Activated CD8-positive, alpha-beta memory T cell treated with anti-CD3 and anti-CD28 coated beads for 24 hours (primary cell): ENCODE results near the gene OR52E5.

Source experiments
- DNase-seq: peaks from one replicate; pipeline ENCODE4 v3.0.0-alpha.2; 2020

OR52E5 gene

DNA sequence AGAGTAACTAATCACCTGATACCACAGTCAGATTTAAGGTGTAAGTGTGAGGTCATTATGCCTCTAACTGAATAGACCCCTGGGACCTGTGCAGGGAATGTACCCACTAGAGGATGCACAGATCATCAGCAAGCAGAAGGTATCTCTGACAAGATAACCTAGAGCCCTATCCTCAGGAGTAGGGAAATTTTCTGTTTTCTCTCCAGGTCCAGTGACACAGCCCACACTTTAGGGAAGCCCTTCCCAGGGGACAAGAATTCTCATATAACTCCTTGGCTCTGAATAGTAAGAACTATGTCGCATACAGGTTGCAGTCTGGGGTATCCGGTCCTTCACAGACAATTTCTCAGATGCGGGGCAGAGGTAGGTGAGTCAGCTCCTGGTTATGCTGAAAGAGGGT is at the start of gene OR52E5:
Gene OR52E5 (plus strand): TSS at position 301 of the 400 bp plus-strand sequence. CDS start 7,569 bp downstream, outside the sequence.
- no peak for DNase-seq

GRCh38 chr11:5846701-5847100 is 46.3 kb upstream of the OR52E5 start:
- no peak for DNase-seq

DNA sequence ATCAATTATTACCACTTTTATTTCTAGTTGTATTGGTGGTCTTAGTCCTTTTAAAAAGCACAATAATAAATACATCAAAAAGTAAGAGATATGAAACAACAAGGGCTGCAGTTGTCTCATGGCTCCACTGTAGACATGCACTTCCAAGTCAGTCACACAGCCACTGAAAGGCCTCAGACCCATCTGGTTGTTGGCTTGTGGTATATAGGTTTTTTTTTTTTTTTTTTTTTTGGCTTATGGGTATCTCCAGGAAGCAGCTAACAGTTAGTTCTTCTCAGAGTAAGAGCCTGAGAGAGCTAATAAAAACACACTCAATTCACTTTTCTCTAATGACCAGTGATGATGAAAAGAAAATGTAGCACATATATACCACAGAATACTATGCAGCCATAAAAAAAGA is 45.3 kb upstream of the OR52E5 start:
- no peak for DNase-seq

- no peak for DNase-seq
Observed at GRCh38 chr11:5851002-5851401, 42.0 kb upstream of the OR52E5 start.

DNA sequence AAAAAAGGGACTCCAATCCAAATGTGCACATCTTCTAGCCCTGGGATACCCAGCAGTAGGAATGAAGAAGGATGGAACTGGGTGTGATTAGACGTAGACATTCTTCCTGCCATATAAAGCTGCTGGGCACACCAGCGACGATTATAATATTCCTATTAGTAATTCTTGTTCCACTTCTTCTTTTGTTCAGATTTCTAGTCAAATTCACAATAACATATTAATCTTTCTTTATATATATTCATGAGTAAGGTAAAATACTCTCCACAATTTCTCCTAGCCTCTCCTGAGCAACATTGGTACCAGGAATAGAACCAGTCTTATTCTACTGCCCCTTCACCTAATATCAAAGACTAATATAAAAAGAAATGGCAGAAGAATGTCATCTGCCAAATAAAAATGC is 35.4 kb upstream of the OR52E5 start, which contains the start of gene OR52E8:
Gene OR52E8 (minus strand): TSS at position 101 of the 400 bp plus-strand sequence. CDS start 0 bp downstream, at position 101.
- DNase-seq, result no peak

GRCh38 chr11:5865826-5866225 is 27.2 kb upstream of the OR52E5 start:
- DNase-seq, result no peak

GRCh38 chr11:5878564-5878963 is 14.4 kb upstream of the OR52E5 start:
- DNase-seq, result no peak

- DNase-seq, result no peak
Observed at GRCh38 chr11:5880329-5880728, 12.7 kb upstream of the OR52E5 start, which contains the start of gene OR52E4. Gene OR52E4 (plus strand): TSS chr11:5880629. CDS start chr11:5884293, 3,664 bp downstream.

DNA sequence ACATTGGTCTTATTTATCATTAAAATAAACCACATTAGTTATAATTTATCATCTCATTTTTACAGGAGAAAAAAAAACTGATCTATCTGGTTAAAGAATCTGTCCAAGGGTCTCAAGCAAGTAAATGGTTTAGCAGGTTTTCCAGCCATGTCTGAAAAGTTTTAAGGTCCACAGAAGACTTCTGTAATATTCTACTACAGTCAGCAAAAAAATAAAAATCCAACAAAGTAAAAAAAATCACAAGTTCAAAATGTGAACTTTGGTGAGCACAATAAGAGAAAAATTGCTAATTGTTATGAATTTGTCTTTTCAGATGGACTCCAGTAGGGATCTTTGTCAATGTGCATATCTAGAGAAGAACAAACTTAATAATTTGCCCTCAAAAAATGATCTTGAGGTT is 11.3 kb upstream of the OR52E5 start:
- DNase-seq, result no peak

- no peak for DNase-seq
Observed at GRCh38 chr11:5887172-5887571, 5.8 kb upstream of the OR52E5 start.

- DNase-seq, result no peak
Observed at GRCh38 chr11:5887661-5888060, 5.3 kb upstream of the OR52E5 start.

- no peak for DNase-seq
Observed at GRCh38 chr11:5891216-5891800, 1.7 kb upstream of the OR52E5 start.

GRCh38 chr11:5899534-5899933 is 6.5 kb downstream of the OR52E5 start:
- DNase-seq, result no peak

DNA sequence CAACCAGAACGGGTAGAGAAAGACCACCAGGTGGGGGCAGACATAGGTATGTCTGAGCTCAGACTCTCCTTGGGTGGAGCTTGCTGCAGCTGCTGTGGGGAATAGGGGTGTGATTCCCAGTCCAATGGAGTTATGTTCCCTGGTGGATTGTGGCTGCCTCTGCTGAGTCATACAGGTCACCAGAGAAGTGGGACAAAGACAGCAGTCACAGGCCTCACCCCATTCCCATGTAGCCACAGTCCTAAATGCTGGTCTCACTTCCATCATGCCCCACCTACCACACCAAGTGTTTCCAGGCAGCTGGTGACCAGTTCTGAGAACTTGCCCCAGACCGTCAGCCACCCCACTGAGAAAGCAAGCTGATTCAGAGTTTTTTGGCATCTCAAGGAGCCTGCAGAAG is 17.5 kb downstream of the OR52E5 start:
- DNase-seq, result no peak

GRCh38 chr11:5922749-5923426 is 29.9 kb downstream of the OR52E5 start:
- no peak for DNase-seq

GRCh38 chr11:5923427-5923776 is 30.4 kb downstream of the OR52E5 start:
- no peak for DNase-seq

- DNase-seq, result no peak
Observed at GRCh38 chr11:5923794-5924193, 30.8 kb downstream of the OR52E5 start.

- no peak for DNase-seq
Observed at GRCh38 chr11:5928271-5928670, 35.3 kb downstream of the OR52E5 start.

DNA sequence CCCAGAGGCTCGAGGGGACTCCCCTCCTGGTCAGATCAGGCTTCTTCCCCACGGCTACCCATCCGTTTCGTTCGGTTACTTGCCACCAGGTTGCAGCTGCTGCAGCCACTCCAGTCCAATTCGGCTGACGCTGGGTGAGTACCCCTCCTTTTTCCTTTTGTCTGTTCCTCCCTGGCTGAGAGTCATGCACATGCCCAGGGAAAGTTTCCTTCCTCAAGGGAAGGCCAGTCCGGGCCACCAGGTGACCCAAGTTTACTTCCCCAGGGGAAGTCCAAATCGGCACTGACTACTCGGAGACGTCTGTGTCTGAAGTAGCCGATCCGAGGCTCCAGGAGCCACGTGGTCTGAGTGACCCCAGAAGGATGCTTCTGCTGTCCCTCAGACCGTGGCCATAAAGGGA is 35.8 kb downstream of the OR52E5 start:
- no peak for DNase-seq

DNA sequence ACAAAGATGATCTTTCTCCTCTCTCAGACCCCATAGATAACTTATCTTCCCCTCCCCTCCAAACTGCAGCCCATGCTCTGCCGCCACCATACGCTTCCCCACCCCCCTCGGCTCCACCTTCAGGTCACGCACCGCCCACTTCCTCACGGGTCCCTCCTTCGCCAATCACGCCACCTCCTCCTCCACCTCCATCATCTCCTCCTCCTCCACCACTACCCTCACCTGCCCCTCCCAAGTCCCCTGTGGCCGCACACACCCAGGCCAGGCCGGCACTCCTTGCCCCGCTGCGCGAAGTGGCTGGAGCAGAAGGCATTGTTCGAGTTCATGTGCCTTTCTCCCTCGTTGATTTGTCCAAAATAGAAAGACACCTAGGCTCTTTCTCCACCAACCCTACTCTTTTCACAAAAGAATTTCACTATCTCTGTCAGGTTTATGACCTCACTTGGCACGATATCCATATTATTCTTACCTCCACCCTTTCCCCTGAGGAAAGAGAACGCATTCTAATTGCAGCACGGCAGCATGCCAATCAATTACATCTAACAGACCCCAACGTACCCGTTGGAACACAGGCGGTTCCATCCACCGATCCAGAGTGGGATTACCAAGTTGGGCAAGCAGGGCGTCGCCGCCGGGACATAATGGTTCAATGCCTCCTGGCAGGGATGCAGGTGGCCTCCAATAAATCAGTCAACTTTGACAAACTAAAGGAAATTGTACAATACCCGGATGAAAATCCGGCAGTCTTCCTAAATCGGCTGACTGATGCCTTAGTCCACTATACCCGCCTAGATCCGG is 36.8 kb downstream of the OR52E5 start:
- no peak for DNase-seq

GRCh38 chr11:5930614-5931013 is 37.6 kb downstream of the OR52E5 start:
- DNase-seq, result no peak

DNA sequence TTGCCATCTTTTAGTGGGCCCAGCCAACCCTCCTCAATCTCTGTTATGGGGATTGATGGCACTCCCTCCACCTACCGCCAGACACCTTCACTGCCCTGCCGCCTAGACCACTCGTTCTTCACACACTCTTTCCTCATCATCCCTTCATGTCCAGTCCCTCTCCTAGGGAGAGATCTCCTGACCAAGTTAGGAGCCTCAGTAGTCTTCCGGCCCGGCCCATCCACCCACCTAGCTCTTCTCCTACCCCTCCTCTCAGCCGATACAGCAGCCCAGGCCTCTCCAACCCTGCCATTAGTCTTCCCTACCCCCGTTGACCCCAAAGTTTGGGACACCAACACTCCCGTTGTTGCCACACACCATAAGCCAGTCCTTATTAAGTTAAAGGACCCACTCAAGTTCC is 38.1 kb downstream of the OR52E5 start:
- DNase-seq, result no peak

DNA sequence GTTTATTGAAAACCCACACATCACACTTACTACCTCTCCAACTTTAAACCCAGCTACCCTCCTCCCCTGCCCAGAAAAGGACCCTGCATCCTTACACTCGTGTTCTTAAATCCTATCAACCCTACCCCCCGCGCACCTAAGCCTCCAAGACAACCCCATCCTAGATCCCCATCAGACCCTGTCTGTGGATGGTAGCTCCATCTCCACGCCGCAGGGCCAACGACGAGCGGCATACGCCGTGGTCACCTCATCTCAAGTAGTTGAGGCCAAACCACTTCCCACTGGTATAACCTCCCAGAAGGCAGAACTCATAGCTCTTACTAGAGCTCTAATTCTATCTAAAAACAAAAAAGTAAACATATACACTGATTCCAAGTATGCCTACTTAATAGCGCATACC is 39.7 kb downstream of the OR52E5 start:
- no peak for DNase-seq

DNA sequence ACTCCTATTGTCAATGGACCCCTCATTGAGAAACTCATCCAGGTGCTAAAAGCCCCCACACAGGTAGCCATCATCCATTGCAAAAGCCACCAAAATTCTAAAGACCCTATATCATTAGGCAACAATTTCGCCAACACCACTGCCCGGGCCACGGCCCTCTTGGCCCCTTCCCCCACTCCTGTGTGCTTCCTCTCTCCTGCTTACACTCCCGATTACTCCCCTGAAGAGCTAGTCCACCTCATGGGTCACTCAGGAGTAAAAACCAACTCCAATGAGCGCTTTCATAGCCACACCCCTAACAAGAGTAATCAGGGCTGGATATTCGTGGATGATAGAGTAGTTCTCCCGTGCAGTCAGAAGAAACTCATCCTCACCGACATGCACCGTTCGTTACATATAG is 40.1 kb downstream of the OR52E5 start:
- no peak for DNase-seq
